ENCODE results near the gene HBM.

- TF ChIP-seq, protein P1, sequence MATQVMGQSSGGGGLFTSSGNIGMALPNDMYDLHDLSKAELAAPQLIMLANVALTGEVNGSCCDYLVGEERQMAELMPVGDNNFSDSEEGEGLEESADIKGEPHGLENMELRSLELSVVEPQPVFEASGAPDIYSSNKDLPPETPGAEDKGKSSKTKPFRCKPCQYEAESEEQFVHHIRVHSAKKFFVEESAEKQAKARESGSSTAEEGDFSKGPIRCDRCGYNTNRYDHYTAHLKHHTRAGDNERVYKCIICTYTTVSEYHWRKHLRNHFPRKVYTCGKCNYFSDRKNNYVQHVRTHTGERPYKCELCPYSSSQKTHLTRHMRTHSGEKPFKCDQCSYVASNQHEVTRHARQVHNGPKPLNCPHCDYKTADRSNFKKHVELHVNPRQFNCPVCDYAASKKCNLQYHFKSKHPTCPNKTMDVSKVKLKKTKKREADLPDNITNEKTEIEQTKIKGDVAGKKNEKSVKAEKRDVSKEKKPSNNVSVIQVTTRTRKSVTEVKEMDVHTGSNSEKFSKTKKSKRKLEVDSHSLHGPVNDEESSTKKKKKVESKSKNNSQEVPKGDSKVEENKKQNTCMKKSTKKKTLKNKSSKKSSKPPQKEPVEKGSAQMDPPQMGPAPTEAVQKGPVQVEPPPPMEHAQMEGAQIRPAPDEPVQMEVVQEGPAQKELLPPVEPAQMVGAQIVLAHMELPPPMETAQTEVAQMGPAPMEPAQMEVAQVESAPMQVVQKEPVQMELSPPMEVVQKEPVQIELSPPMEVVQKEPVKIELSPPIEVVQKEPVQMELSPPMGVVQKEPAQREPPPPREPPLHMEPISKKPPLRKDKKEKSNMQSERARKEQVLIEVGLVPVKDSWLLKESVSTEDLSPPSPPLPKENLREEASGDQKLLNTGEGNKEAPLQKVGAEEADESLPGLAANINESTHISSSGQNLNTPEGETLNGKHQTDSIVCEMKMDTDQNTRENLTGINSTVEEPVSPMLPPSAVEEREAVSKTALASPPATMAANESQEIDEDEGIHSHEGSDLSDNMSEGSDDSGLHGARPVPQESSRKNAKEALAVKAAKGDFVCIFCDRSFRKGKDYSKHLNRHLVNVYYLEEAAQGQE (IDR thresholded peaks at IDR 0.05; ENCODE audit: insufficient read depth in 1 of 2, low read depth in 2 of 2, low read length in 2 of 2): no peak
- TF ChIP-seq POLR2AphosphoS5 (IDR thresholded peaks at IDR 0.05; ENCODE audit: low read depth, low read length): no peak
- no peak for TF ChIP-seq TAF1 (IDR thresholded peaks at IDR 0.05; ENCODE audit: borderline replicate concordance, insufficient read depth, low read length)
Observed at GRCh38 chr16:116015-116414, 49.8 kb upstream of the HBM start.

Data from PFSK-1 (cell line).